Activated T-cell treated with anti-CD3 and anti-CD28 coated beads for 4 hours (primary cell): Measurements from ENCODE around the gene ANKS1B.
"Not testable (repeated sequence)": the region's sequence is repeated elsewhere in the genome, so short reads cannot be mapped to it uniquely, and the experiment has no call there.

Experiments
- DNase-seq: peaks from one replicate; pipeline ENCODE4 v3.0.0-alpha.2; 2020

The ANKS1B gene

GRCh38 chr12:99034201-99034600 lies 950.5 kb downstream of the ANKS1B start:
- DNase-seq = not testable (repeated sequence)

- no peak for DNase-seq
These were observed 955.0 kb downstream of the ANKS1B start for GRCh38 chr12:99029511-99030271.

- no peak for DNase-seq
These were observed 957.3 kb downstream of the ANKS1B start for GRCh38 chr12:99027461-99027860.

- no peak for DNase-seq
These were observed 957.7 kb downstream of the ANKS1B start for GRCh38 chr12:99027055-99027393.

GRCh38 chr12:99026332-99027054 lies 958.2 kb downstream of the ANKS1B start:
- DNase-seq = no peak

- no peak for DNase-seq
These were observed 959.9 kb downstream of the ANKS1B start for GRCh38 chr12:99024870-99025269.

GRCh38 chr12:99024191-99024590 lies 960.5 kb downstream of the ANKS1B start:
- no peak for DNase-seq

- no peak for DNase-seq
These were observed 963.9 kb downstream of the ANKS1B start for GRCh38 chr12:99020871-99021270.

- DNase-seq = no peak
These were observed 964.9 kb downstream of the ANKS1B start for GRCh38 chr12:99019798-99020197.

- DNase-seq = no peak
These were observed 966.8 kb downstream of the ANKS1B start for GRCh38 chr12:99017971-99018370.

- no peak for DNase-seq
These were observed 975.0 kb downstream of the ANKS1B start for GRCh38 chr12:99009654-99010296.

GRCh38 chr12:99005601-99006000 lies 979.1 kb downstream of the ANKS1B start:
- DNase-seq = no peak

- DNase-seq = no peak
These were observed 979.8 kb downstream of the ANKS1B start for GRCh38 chr12:99004799-99005466.

GRCh38 chr12:99002731-99003130 lies 982.0 kb downstream of the ANKS1B start:
- DNase-seq = no peak

- no peak for DNase-seq
These were observed 982.6 kb downstream of the ANKS1B start for GRCh38 chr12:99002156-99002555.

- DNase-seq = no peak
These were observed 985.2 kb downstream of the ANKS1B start for GRCh38 chr12:98999559-98999958.

- no peak for DNase-seq
These were observed 985.9 kb downstream of the ANKS1B start for GRCh38 chr12:98998697-98999299.

GRCh38 chr12:98997899-98998298 lies 986.8 kb downstream of the ANKS1B start:
- no peak for DNase-seq

- no peak for DNase-seq
These were observed 994.1 kb downstream of the ANKS1B start for GRCh38 chr12:98990648-98991047.

- DNase-seq = no peak
These were observed 999.6 kb downstream of the ANKS1B start for GRCh38 chr12:98985156-98985555.

GRCh38 chr12:98983647-98984046 lies 1001.1 kb downstream of the ANKS1B start:
- no peak for DNase-seq

- DNase-seq = no peak
These were observed 1004.2 kb downstream of the ANKS1B start for GRCh38 chr12:98980508-98980907.

- DNase-seq = no peak
These were observed 1007.5 kb downstream of the ANKS1B start for GRCh38 chr12:98977186-98977585.
